Measurements from ENCODE around the gene SLC34A3.
"Not testable (repeated sequence)": the region's sequence is repeated elsewhere in the genome, so short reads cannot be mapped to it uniquely, and the experiment has no call there.

The SLC34A3 gene

DNA sequence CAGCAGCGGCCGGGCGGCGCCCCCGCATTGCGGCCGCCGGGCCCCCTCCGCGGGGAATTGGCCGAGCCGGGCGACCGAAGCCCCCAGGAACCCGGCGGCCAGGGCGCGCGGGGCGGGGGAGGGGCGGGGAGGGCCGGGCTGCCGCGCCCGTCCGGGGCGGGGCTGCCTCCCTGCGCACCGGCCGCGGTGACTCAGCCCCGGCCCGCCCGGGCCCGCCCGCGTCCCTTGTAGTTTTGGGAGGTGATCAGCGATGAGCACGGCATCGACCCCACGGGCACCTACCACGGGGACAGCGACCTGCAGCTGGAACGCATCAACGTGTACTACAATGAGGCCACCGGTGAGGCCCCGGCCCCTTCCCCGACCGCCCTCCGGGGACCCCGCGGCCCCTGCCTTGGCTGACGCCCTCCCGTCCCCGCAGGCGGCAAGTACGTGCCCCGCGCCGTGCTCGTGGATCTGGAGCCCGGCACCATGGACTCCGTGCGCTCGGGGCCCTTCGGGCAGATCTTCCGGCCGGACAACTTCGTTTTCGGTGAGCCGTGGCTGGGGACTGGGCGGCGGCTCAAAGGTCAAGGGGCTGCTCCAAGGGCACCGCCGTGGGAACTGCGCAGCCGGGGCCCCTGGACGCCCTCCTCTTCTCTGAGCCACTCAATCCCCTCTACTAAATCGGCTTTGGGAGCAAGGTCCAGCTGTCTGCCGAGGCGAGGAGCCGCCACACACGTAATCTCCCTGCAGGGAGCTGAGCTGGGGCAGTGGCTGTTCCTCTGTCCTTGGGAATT lies 11.0 kb downstream of the SLC34A3 start:
- TF ChIP-seq, protein P1, sequence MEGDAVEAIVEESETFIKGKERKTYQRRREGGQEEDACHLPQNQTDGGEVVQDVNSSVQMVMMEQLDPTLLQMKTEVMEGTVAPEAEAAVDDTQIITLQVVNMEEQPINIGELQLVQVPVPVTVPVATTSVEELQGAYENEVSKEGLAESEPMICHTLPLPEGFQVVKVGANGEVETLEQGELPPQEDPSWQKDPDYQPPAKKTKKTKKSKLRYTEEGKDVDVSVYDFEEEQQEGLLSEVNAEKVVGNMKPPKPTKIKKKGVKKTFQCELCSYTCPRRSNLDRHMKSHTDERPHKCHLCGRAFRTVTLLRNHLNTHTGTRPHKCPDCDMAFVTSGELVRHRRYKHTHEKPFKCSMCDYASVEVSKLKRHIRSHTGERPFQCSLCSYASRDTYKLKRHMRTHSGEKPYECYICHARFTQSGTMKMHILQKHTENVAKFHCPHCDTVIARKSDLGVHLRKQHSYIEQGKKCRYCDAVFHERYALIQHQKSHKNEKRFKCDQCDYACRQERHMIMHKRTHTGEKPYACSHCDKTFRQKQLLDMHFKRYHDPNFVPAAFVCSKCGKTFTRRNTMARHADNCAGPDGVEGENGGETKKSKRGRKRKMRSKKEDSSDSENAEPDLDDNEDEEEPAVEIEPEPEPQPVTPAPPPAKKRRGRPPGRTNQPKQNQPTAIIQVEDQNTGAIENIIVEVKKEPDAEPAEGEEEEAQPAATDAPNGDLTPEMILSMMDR (IDR thresholded peaks at IDR 0.05; ENCODE audit: low read depth, low read length) = no peak
- no peak for DNase-seq
- peaks cover 19% of the 10 kb centered on the region for H3K4me1 ChIP-seq
- no peaks in the 10 kb centered on the region for H3K9me3 ChIP-seq
- H3K4me3 ChIP-seq (ENCODE audit: low read depth, low read length) = peak overlapping the region; percentile 83
- no peaks in the 10 kb centered on the region for H3K27me3 ChIP-seq
- peaks cover 24% of the 10 kb centered on the region for H3K36me3 ChIP-seq

DNA sequence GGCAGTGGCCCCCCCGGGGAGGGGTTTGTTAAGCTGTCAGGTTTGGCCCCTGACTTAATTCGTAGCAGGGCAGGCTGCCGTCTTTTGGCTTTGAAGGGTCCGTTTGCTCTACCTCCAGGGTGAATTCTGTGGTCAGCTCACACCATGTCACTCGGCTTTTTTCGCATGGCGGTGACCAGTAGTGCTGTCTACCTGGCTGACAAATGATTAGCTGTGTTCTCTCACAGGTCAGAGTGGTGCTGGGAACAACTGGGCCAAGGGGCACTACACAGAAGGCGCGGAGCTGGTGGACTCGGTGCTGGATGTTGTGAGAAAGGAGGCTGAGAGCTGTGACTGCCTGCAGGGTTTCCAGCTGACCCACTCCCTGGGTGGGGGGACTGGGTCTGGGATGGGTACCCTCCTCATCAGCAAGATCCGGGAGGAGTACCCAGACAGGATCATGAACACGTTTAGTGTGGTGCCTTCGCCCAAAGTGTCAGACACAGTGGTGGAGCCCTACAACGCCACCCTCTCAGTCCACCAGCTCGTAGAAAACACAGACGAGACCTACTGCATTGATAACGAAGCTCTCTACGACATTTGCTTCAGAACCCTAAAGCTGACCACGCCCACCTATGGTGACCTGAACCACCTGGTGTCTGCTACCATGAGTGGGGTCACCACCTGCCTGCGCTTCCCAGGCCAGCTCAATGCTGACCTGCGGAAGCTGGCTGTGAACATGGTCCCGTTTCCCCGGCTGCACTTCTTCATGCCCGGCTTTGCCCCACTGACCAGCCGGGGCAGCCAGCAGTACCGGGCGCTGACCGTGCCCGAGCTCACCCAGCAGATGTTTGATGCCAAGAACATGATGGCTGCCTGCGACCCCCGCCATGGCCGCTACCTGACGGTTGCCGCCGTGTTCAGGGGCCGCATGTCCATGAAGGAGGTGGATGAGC lies 11.8 kb downstream of the SLC34A3 start:
- Histone ChIP-seq H3K4me3 (ENCODE audit: low read depth, low read length) (peak overlapping the region; percentile 83), H3K4me1 (peaks cover 16% of the 10 kb centered on the region), H3K36me3 (peaks cover 24% of the 10 kb centered on the region), H3K27me3 (no peaks in the 10 kb centered on the region), H3K9me3 (no peaks in the 10 kb centered on the region)
- DNase-seq = no peak
- TF ChIP-seq, protein P1 (IDR thresholded peaks at IDR 0.05; ENCODE audit: low read depth, low read length) = no peak

DNA sequence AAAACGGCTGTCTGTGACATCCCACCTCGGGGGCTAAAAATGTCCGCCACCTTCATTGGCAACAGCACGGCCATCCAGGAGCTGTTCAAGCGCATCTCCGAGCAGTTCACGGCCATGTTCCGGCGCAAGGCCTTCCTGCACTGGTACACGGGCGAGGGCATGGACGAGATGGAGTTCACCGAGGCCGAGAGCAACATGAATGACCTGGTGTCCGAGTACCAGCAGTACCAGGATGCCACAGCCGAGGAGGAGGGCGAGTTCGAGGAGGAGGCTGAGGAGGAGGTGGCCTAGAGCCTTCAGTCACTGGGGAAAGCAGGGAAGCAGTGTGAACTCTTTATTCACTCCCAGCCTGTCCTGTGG lies 12.5 kb downstream of the SLC34A3 start:
- peaks cover 24% of the 10 kb centered on the region for H3K36me3 ChIP-seq

DNA sequence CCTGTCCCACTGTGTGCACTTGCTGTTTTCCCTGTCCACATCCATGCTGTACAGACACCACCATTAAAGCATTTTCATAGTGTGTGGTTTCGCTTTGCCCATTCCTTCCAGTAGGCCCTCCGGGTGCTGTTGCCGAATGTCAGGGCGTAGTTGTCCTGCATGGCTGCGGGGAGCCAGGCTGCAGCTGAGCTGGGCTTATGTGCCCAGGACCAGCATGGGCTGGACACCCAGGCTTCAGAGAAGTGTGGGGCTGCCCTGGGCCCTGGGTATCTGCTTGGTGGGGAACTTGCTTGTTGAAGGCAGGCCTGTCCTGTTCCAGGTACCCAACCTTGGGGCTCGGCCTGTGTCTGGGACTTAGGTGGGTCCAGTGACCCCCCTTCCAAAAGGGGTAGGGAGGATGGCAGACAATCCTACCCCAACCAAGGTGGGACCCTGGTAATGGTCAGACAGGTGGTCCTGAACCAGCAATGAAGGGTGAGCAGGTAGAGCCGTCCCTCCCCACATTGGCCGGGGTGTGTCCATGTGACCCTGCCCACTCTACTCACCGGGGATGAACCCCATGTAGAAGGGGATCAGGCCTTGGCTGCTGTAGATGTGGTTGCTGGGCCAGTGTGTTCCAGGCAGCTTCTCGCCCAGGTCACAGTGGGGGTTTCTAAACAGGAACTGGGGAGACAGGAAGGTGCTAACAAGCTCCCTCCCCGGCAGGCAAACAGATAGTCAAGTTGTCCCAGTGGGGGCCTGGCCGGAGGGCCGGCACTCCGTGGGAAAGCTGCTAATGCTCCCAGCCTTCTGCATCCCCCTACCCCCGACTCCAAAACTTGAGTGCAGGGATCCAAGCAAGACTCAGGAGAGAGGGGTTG lies 13.2 kb downstream of the SLC34A3 start:
- Histone ChIP-seq H3K4me1 (peaks cover 16% of the 10 kb centered on the region), H3K4me3 (ENCODE audit: low read depth, low read length) (no peak overlapping the region), H3K36me3 (peaks cover 24% of the 10 kb centered on the region), H3K9me3 (no peaks in the 10 kb centered on the region), H3K27me3 (no peaks in the 10 kb centered on the region)
- DNase-seq = no peak
- TF ChIP-seq, protein P1 (IDR thresholded peaks at IDR 0.05; ENCODE audit: low read depth, low read length) = no peak

More for the DNA sequence above, 12.5 kb downstream of the SLC34A3 start:
- DNase-seq; H3K4me3 ChIP-seq (ENCODE audit: low read depth, low read length); H3K27me3 ChIP-seq; H3K9me3 ChIP-seq: not testable (repeated sequence)
- peaks cover 16% of the 10 kb centered on the region for H3K4me1 ChIP-seq

DNA sequence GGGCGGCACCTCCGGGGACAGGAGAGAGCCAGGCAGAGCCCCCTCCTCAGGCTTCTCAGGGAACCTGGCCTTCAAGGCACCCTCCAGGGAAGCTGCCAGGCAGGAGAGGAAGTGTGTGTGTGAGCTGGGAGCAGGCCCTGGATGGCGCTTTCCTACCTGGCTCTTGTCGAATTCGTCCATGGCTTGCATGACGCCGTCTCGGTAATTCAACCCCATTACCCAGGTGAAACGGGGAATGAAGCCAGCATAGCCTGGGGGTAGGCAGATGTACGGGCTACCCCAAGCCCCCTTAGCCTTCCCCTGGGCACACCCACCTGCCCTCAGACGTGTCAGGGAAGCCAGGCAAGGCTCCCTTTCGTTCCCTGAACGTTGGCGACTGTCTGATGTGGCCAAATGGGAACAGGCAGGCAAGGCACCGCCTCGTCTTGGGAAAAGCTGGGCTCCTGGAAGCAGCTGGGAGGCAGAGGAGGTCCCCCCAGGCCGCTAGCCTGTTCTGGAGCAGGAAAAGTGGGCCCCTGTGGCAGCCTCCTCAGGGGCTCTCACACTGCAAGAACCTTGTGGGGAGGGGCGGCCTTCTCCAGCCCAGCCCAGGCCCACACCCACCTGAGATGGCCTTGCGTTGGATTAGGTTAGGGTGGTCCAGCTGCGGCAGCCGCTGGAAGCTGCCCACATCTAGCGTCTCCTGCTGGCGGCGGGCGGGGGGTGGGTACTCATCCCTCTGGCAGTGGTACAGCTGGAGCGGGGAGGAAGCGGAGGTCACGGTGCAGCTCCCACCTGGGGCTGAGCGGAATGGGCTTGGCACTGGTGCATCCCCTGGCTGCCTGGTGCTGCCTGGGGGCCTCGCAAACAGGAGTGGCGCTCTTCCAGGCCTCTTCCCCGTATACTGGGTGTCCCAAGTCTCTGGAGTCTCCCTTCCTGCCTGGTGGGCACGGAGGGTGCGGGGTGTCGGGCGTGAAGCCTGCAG lies 14.1 kb downstream of the SLC34A3 start:
- peaks cover 16% of the 10 kb centered on the region for H3K4me1 ChIP-seq
- DNase-seq = no peak
- no peaks in the 10 kb centered on the region for H3K9me3 ChIP-seq
- TF ChIP-seq, protein P1 (IDR thresholded peaks at IDR 0.05; ENCODE audit: low read depth, low read length) = no peak
- H3K36me3 ChIP-seq = peaks cover 24% of the 10 kb centered on the region
- no peak overlapping the region for H3K4me3 ChIP-seq (ENCODE audit: low read depth, low read length)
- H3K27me3 ChIP-seq = no peaks in the 10 kb centered on the region
